MM.1S (cell line): ENCODE measurements around the gene SRC.

Source experiments
- DNase-seq: peaks from one replicate; pipeline ENCODE4 v3.0.0-alpha.2; 2015
- H2AFZ ChIP-seq: fragments of 300-600 bp; sonication (generic); 2 replicates; pipeline ENCODE4 v1.6.0; 2016; ENCODE audit warnings: antibody characterized with exemption, low read length
- H3F3A ChIP-seq: fragments of 300-600 bp; sonication (generic); 2 replicates; pipeline ENCODE4 v1.6.1; 2016; ENCODE audit warnings: mild to moderate bottlenecking, antibody characterized with exemption, low read length, moderate library complexity, mixed read lengths; ENCODE audit not compliant: insufficient read depth
- H3K27ac ChIP-seq: fragments of 300-600 bp; sonication (generic); 2 replicates; pipeline ENCODE4 v1.5.1; 2016; ENCODE audit warnings: mild to moderate bottlenecking, low read length
- H3K27me3 ChIP-seq: fragments of 300-600 bp; sonication (generic); replicated peaks from 2 replicates; pipeline ENCODE4 v1.6.0; 2016; ENCODE audit warnings: low read length; ENCODE audit not compliant: insufficient read depth
- H3K36me3 ChIP-seq: fragments of 300-600 bp; sonication (generic); replicated peaks from 2 replicates; pipeline ENCODE4 v1.6.1; 2016; ENCODE audit warnings: mild to moderate bottlenecking, low read length, mixed read lengths; ENCODE audit not compliant: insufficient read depth
- H3K4me1 ChIP-seq: fragments of 300-600 bp; sonication (generic); 2 replicates; pipeline ENCODE4 v1.6.1; 2016; ENCODE audit warnings: low read length, mixed read lengths
- H3K4me2 ChIP-seq: fragments of 300-600 bp; sonication (generic); 2 replicates; pipeline ENCODE4 v1.6.0; 2016; ENCODE audit warnings: low read depth, low read length
- H3K4me3 ChIP-seq: fragments of 300-600 bp; sonication (generic); 2 replicates; pipeline ENCODE4 v1.5.1; 2016; ENCODE audit warnings: low read length, mixed read lengths
- H3K79me2 ChIP-seq: fragments of 300-600 bp; sonication (generic); 2 replicates; pipeline ENCODE4 v1.6.1; 2016; ENCODE audit warnings: mixed run types, low read length, mixed read lengths
- H3K9ac ChIP-seq: fragments of 300-600 bp; sonication (generic); 2 replicates; pipeline ENCODE4 v1.6.1; 2016; ENCODE audit warnings: low read length, mixed read lengths
- H3K9me2 ChIP-seq: fragments of 300-600 bp; sonication (generic); replicated peaks from 2 replicates; pipeline ENCODE4 v1.6.1; 2016; ENCODE audit warnings: mild to moderate bottlenecking, low read length, mixed read lengths; ENCODE audit not compliant: insufficient read depth
- H3K9me3 ChIP-seq: fragments of 300-600 bp; sonication (generic); replicated peaks from 2 replicates; pipeline ENCODE4 v1.6.1; 2016; ENCODE audit warnings: mild to moderate bottlenecking, low read length, mixed read lengths; ENCODE audit not compliant: insufficient read depth
- H4K20me1 ChIP-seq: fragments of 300-600 bp; sonication (generic); 2 replicates; pipeline ENCODE4 v1.6.1; 2016; ENCODE audit warnings: mild to moderate bottlenecking, low read length, moderate library complexity, mixed read lengths; ENCODE audit not compliant: insufficient read depth
- CTCF ChIP-seq: fragments of 300-600 bp; sonication (generic); IDR thresholded peaks from 2 replicates; pipeline ENCODE4 v1.5.1; 2016; ENCODE audit warnings: antibody characterized with exemption, low read length, mixed read lengths
- EZH2 ChIP-seq: fragments of 300-600 bp; sonication (generic); optimal IDR thresholded peaks from 2 replicates; pipeline ENCODE3; 2017; ENCODE audit warnings: low read depth, mild to moderate bottlenecking, antibody characterized with exemption, low read length, mixed read lengths
- EZH2phosphoT487 ChIP-seq: fragments of 300-600 bp; sonication (generic); IDR thresholded peaks from 2 replicates; pipeline ENCODE4 v1.6.1; 2018; ENCODE audit warnings: antibody characterized with exemption, low read length

SRC gene

DNA sequence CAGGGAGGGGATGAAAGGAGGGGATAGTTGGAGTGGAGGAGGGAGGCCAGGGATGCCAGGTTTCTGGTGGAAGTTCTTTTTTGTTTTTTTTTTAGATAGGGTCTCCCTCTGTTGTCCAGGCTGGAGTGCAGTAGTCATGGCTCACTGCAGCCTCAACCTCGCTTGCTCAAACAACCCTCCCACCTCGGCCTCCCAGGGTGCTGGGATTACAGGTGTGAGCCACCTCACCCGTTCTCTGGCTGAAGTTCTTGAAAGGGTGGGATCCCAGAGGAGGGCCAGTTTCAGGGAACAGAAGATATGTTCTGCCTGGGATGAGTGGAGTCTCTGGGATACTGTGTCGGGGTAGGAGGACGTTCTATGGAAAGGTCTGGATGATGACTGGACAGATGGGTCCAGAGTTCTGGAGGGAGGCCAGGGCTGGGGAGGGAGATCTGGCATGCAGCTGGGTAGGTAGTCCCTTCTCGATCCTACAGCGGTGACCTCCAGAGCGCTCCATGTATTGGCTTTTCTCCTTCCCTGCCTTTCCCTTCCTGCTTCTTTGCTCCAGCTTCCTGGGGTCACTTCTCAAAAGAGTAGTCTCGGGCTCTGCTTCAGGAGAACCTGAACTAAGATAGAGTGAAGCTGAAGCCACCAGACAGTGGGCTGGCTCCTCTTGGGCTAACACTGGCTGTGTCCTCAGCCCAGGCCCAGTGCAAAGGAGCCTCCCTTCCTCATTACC, 12.7 kb upstream of the SRC start:
- Histone ChIP-seq H3K4me3 (no peak overlapping the region), H2AFZ (no peak overlapping the region), H3K27me3 (no peaks in the 10 kb centered on the region), H3K9me2 (no peaks in the 10 kb centered on the region), H3K9ac (no peak overlapping the region), H3K4me2 (no peak overlapping the region), H3F3A (peaks cover 14% of the 10 kb centered on the region; the same call in 1 of the 2 replicates), H3K36me3 (no peaks in the 10 kb centered on the region), H3K79me2 (no peaks in the 10 kb centered on the region), H3K9me3 (no peaks in the 10 kb centered on the region), H3K27ac (no peak overlapping the region), H4K20me1 (no peaks in the 10 kb centered on the region), H3K4me1 (peaks cover 15% of the 10 kb centered on the region)
- no peak for DNase-seq
- TF ChIP-seq EZH2phosphoT487 (no peak), CTCF (no peak), EZH2 (no peak)

DNA sequence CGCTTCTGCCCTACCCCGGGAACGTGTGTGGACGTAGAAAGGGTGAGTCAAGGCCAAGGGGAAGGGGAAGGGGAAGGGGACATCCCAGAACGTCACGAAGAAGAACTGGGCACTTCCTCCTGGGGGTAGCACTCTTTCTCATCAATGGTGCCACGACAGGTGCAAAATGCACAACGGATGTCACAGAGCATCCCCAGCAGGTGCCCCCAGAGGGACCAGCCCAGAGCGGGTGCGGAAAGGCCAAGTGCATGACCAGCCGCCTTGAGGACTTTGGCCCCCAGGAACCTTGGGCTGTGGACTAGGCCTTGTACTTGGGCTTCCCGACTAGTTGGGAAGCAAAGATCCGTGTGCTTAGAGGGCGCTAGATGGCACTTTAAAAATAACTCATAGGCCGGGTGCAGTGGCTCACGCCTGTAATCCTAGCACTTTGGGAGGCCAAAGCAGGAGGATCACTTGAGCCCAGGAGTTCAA, 12.1 kb upstream of the SRC start:
- TF ChIP-seq EZH2: no peak
- TF ChIP-seq EZH2phosphoT487: no peak
- TF ChIP-seq CTCF: no peak
- DNase-seq: no peak
- H3K27me3 ChIP-seq: no peaks in the 10 kb centered on the region
- H4K20me1 ChIP-seq: no peaks in the 10 kb centered on the region
- H3F3A ChIP-seq: peaks cover 14% of the 10 kb centered on the region; the same call in 1 of the 2 replicates
- H3K9ac ChIP-seq: no peak overlapping the region
- no peaks in the 10 kb centered on the region for H3K9me2 ChIP-seq
- H3K4me3 ChIP-seq: no peak overlapping the region
- H3K4me1 ChIP-seq: peaks cover 15% of the 10 kb centered on the region
- no peaks in the 10 kb centered on the region for H3K79me2 ChIP-seq
- no peak overlapping the region for H3K4me2 ChIP-seq
- no peak overlapping the region for H2AFZ ChIP-seq
- H3K9me3 ChIP-seq: no peaks in the 10 kb centered on the region
- H3K27ac ChIP-seq: no peak overlapping the region
- H3K36me3 ChIP-seq: no peaks in the 10 kb centered on the region

GRCh38 chr20:37334450-37334849, 11.5 kb upstream of the SRC start:
- Histone ChIP-seq H3F3A (peaks cover 14% of the 10 kb centered on the region; the same call in 1 of the 2 replicates), H3K27me3 (no peaks in the 10 kb centered on the region), H3K4me3 (no peak overlapping the region), H3K4me2 (no peak overlapping the region), H3K9me3 (no peaks in the 10 kb centered on the region), H3K79me2 (no peaks in the 10 kb centered on the region), H3K4me1 (peaks cover 15% of the 10 kb centered on the region), H3K27ac (no peak overlapping the region), H3K36me3 (no peaks in the 10 kb centered on the region), H3K9me2 (no peaks in the 10 kb centered on the region), H4K20me1 (no peaks in the 10 kb centered on the region), H3K9ac (no peak overlapping the region), H2AFZ (no peak overlapping the region)
- TF ChIP-seq EZH2phosphoT487 (no peak), EZH2 (no peak), CTCF (no peak)
- no peak for DNase-seq
